Keratinocyte (primary cell): Measurements from ENCODE around the gene DFFA. TPM values are rescaled to one million over a fixed set of nuclear protein-coding genes. Genes with fewer than 3 reads are reported as not detected.
"Not testable (repeated sequence)": the region's sequence is repeated elsewhere in the genome, so short reads cannot be mapped to it uniquely, and the experiment has no call there.

Source experiments
- DNase-seq: peaks from one replicate; pipeline ENCODE4 v3.0.0-alpha.2; 2011; ENCODE audit warnings: low read depth, missing footprints, low spot score
- FAIRE-seq: peaks from 2 replicates; lab custom pipeline; 2011; peaks lifted over from hg19 to GRCh38; lab: Jason Lieb, UNC
- H2AFZ ChIP-seq: 2 replicates; pipeline ENCODE4 v1.6.0; 2012; ENCODE audit warnings: low read length, control low read depth, inconsistent platforms; ENCODE audit not compliant: control insufficient read depth
- H3K27ac ChIP-seq: 2 replicates; pipeline ENCODE4 v1.5.1; 2011; ENCODE audit warnings: low read length; ENCODE audit not compliant: control insufficient read depth, insufficient read depth
- H3K27me3 ChIP-seq: 3 replicates; pipeline ENCODE4 v1.6.0; 2011; ENCODE audit warnings: low read length; ENCODE audit not compliant: control insufficient read depth, insufficient read depth; ENCODE audit errors: extremely low read depth
- H3K36me3 ChIP-seq, 2 experiments: 2 replicates in 1 of 2; 3 replicates in 1 of 2; pipeline ENCODE4 v1.5.1; 2011; ENCODE audit warnings: low read length in 2 of 2, mild to moderate bottlenecking in 1 of 2; ENCODE audit not compliant: control insufficient read depth in 2 of 2, insufficient read depth in 2 of 2; ENCODE audit errors: extremely low read depth in 1 of 2
- H3K4me1 ChIP-seq: 3 replicates; pipeline ENCODE4 v1.5.1; 2011; ENCODE audit warnings: low read length; ENCODE audit not compliant: control insufficient read depth, insufficient read depth; ENCODE audit errors: extremely low read depth
- H3K4me2 ChIP-seq: 3 replicates; pipeline ENCODE4 v1.6.0; 2011; ENCODE audit warnings: low read depth, low read length; ENCODE audit not compliant: control insufficient read depth, insufficient read depth; ENCODE audit errors: extremely low read depth
- H3K4me3 ChIP-seq, 3 experiments: fragments of 200-600 bp in 1 of 3; sonication (generic) in 1 of 3; 2 replicates in 2 of 3; 3 replicates in 1 of 3; pipeline ENCODE4 v1.5.1; 2011 to 2016; ENCODE audit warnings: low read length in 3 of 3, mild to moderate bottlenecking in 3 of 3, control low read depth in 2 of 3, inconsistent platforms in 1 of 3, low read depth in 1 of 3, mixed read lengths in 1 of 3, mixed run types in 1 of 3, moderate library complexity in 1 of 3; ENCODE audit not compliant: control insufficient read depth in 2 of 3, insufficient read depth in 2 of 3; ENCODE audit errors: extremely low read depth in 1 of 3
- H3K79me2 ChIP-seq: 2 replicates; pipeline ENCODE4 v1.6.0; 2012; ENCODE audit warnings: low read length; ENCODE audit not compliant: control insufficient read depth, insufficient read depth
- H3K9ac ChIP-seq: 3 replicates; pipeline ENCODE4 v1.6.0; 2011; ENCODE audit warnings: low read length; ENCODE audit not compliant: control insufficient read depth, insufficient read depth; ENCODE audit errors: extremely low read depth
- H3K9me1 ChIP-seq: 3 replicates; pipeline ENCODE4 v1.6.0; 2011; ENCODE audit warnings: low read length; ENCODE audit not compliant: control insufficient read depth, insufficient read depth; ENCODE audit errors: extremely low read depth
- H3K9me3 ChIP-seq: 2 replicates; pipeline ENCODE4 v1.5.1; 2012; ENCODE audit warnings: low read depth, low read length; ENCODE audit not compliant: control insufficient read depth
- H4K20me1 ChIP-seq: 3 replicates; pipeline ENCODE4 v1.6.0; 2011; ENCODE audit warnings: low read length; ENCODE audit not compliant: control insufficient read depth, insufficient read depth; ENCODE audit errors: extremely low read depth
- EZH2 ChIP-seq: IDR thresholded peaks from one replicate; pipeline ENCODE4 v1.6.1; 2012; ENCODE audit warnings: inconsistent platforms, mild to moderate bottlenecking, low read length, moderate library complexity
- dilution Hi-C: fragments of 300-500 bp; cut with MboI; formaldehyde crosslinking; loops from one replicate; pipeline ENCODE4 v1.7.0; 2020; ENCODE audit warnings: low sequenced_read_pairs; ENCODE audit not compliant: extremely low pct_ligation_motif_present
- polyA plus RNA-seq, 5 experiments: library from polyadenylated mRNA; depleted of rRNA in 3 of 5; stranded (reverse) in 3 of 5; stranded (forward) in 1 of 5; unstranded in 1 of 5; fragments of >200 nt; gene quantifications; 1 replicate in 1 of 5; 2 replicates in 3 of 5; 3 replicates in 1 of 5; pipeline versions ENCODE4 v1.2.1 to v1.2.3, GENCODE V29; 2011 to 2012; ENCODE audit warnings: missing spikeins in 2 of 5, low read depth in 1 of 5, low replicate concordance in 1 of 5
- TF ChIP-seq, protein P1 (sequence below), 3 experiments: IDR thresholded peaks in 1 of 3; conservative IDR thresholded peaks in 1 of 3; optimal IDR thresholded peaks in 1 of 3; 2 replicates in 2 of 3; 3 replicates in 1 of 3; pipeline versions ENCODE3 to v1.5.1; 2011; ENCODE audit warnings: low read length in 3 of 3, mild to moderate bottlenecking in 3 of 3, moderate library complexity in 2 of 3, control low read depth in 1 of 3, inconsistent platforms in 1 of 3; ENCODE audit not compliant: insufficient read depth in 2 of 3; ENCODE audit errors: extremely low read depth in 1 of 3

The DFFA gene
- polyA plus RNA-seq, 1 donor (not counting 4 experiments of a cell fraction or from before 2014, with no cell fraction given), result 53.1 TPM

DNA sequence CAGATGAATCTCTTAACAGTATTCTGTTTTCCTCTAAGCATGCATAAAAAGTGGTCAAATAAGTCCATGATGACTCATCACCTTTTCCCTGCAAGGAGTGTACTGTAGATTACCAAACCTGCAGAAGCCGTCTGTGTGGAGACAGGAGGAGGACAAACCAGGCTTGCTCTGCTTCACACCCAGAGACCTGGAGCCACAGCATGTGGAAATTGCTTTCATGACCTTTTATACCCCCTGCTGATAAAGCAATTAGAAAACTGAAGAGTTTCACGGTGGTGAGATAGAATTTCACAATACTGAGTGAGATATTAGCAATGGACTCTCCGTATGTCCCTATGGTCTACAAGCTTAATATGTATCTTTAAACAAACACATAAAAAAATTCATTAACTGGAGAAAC is 13.1 kb downstream of the DFFA start:
- H4K20me1 ChIP-seq, result peaks cover 2% of the 10 kb centered on the region
- TF ChIP-seq EZH2, result no peak
- TF ChIP-seq, protein P1, sequence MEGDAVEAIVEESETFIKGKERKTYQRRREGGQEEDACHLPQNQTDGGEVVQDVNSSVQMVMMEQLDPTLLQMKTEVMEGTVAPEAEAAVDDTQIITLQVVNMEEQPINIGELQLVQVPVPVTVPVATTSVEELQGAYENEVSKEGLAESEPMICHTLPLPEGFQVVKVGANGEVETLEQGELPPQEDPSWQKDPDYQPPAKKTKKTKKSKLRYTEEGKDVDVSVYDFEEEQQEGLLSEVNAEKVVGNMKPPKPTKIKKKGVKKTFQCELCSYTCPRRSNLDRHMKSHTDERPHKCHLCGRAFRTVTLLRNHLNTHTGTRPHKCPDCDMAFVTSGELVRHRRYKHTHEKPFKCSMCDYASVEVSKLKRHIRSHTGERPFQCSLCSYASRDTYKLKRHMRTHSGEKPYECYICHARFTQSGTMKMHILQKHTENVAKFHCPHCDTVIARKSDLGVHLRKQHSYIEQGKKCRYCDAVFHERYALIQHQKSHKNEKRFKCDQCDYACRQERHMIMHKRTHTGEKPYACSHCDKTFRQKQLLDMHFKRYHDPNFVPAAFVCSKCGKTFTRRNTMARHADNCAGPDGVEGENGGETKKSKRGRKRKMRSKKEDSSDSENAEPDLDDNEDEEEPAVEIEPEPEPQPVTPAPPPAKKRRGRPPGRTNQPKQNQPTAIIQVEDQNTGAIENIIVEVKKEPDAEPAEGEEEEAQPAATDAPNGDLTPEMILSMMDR (optimal IDR thresholded peaks at IDR 0.05 in 1 of 3, IDR thresholded peaks at IDR 0.05 in 1 of 3, conservative IDR thresholded peaks at IDR 0.05 in 1 of 3; ENCODE audit: extremely low read depth in 1 of 3, insufficient read depth in 2 of 3, low read length in 3 of 3), result no peak
- H3K27ac ChIP-seq, result peak overlapping the region; percentile 77
- H3K4me3 ChIP-seq, result no peak overlapping the region
- peak; percentile 59 for DNase-seq
- no peaks in the 10 kb centered on the region for H3K9me1 ChIP-seq
- FAIRE-seq, result peak; percentile 95
- peaks cover 11 to 16% of the 10 kb centered on the region in 2 experiments for H3K36me3 ChIP-seq
- no peak overlapping the region for H2AFZ ChIP-seq
- H3K9ac ChIP-seq, result no peak overlapping the region
- no peaks in the 10 kb centered on the region for H3K9me3 ChIP-seq
- peaks cover 37% of the 10 kb centered on the region for H3K4me1 ChIP-seq
- no peaks in the 10 kb centered on the region for H3K79me2 ChIP-seq
- dilution Hi-C loops, result no loop called here
- H3K4me2 ChIP-seq, result no peak overlapping the region
- no peaks in the 10 kb centered on the region for H3K27me3 ChIP-seq

DNA sequence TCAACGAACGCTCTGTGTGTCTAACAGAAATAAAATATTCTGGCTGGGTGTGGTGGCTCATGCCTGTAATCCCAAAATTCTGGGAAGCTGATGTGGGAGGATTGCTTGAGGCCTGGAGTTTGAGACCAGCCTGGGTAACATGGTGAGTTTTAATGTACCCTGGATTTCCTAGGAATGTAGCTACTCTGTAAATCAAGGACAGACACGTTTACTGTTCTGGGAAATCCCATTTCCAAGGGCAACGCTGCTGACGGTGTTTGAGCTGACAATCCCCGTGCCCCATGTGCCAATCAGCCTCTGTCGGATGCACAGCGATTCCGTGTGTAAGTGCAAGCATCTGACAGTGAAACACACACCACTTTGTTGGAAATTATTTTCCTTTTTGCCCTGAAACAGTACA is 14.5 kb downstream of the DFFA start:
- FAIRE-seq, result peak; percentile 32
- Histone ChIP-seq H3K9me3 (no peaks in the 10 kb centered on the region), H3K36me3 (peaks cover 8 to 10% of the 10 kb centered on the region in 2 experiments), H3K9me1 (no peaks in the 10 kb centered on the region), H4K20me1 (peaks cover 2% of the 10 kb centered on the region), H3K9ac (peak overlapping the region; percentile 65), H3K4me3 (peak overlapping the region in 2 of 3 experiments; percentile 4 to 21), H3K4me1 (peaks cover 37% of the 10 kb centered on the region), H2AFZ (no peak overlapping the region), H3K27ac (peak overlapping the region; percentile 77), H3K4me2 (peak overlapping the region; percentile 68), H3K27me3 (no peaks in the 10 kb centered on the region), H3K79me2 (no peaks in the 10 kb centered on the region)
- DNase-seq, result no peak
- dilution Hi-C loops, result no loop called here
- no peak for TF ChIP-seq EZH2
- TF ChIP-seq, protein P1 (optimal IDR thresholded peaks at IDR 0.05 in 1 of 3, IDR thresholded peaks at IDR 0.05 in 1 of 3, conservative IDR thresholded peaks at IDR 0.05 in 1 of 3; ENCODE audit: extremely low read depth in 1 of 3, insufficient read depth in 2 of 3, low read length in 3 of 3), result no peak

DNA sequence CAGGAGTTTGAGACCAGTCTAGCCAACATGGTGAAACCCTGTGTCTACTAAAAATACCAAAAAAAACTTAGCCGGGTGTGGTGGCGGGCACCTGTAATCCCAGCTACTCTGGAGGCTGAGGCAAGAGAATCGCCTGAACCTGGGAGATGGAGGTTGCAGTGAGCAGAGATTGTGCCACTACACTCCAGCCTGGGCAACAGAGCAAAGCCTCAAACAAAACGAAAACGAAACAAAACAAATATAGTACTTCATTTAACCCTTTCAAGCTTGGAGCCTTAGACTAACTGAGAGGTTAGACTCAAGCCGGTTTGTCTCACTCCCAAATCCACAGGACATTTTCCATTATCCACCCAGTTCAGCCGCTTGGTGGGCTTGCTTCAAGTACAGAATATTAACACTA is 14.9 kb downstream of the DFFA start:
- dilution Hi-C loops, H3K36me3 ChIP-seq, DNase-seq, FAIRE-seq, H3K9me1 ChIP-seq, H3K9me3 ChIP-seq, H3K79me2 ChIP-seq, H2AFZ ChIP-seq, H4K20me1 ChIP-seq, H3K27me3 ChIP-seq: not testable (repeated sequence)
- Histone ChIP-seq H3K4me2 (peak overlapping the region; percentile 68), H3K27ac (peak overlapping the region; percentile 77), H3K9ac (peak overlapping the region; percentile 65), H3K4me3 (peak overlapping the region in 2 of 3 experiments; percentile 4 to 21), H3K4me1 (peaks cover 37% of the 10 kb centered on the region)
